Right lobe of liver (tissue), 6 donors: Measurements from ENCODE around the gene HIP1. TPM values are rescaled to one million over a fixed set of nuclear protein-coding genes. Genes with fewer than 3 reads are reported as not detected.
"Not testable (repeated sequence)": the region's sequence is repeated elsewhere in the genome, so short reads cannot be mapped to it uniquely, and the experiment has no call there.

Source experiments
- ATAC-seq, 4 donors: fragments of 200-7000 bp; cut with Tn5 transposase; one replicate each; pipeline ENCODE4 v1.9.1; 2020; ENCODE audit warnings: mild to moderate bottlenecking in 4 of 4, moderate library complexity in 4 of 4
- DNase-seq, 3 donors: peaks; one replicate each; pipeline ENCODE4 v3.0.0-alpha.2; 2020
- H3K27ac ChIP-seq, 3 donors: fragments of 200-600 bp; one replicate each; pipeline ENCODE4 v1.8.0; 2022
- H3K27me3 ChIP-seq, 2 donors: fragments of 200-600 bp; one replicate each; pipeline ENCODE4 v1.8.0; 2022
- H3K36me3 ChIP-seq, 4 donors: fragments of 200-600 bp; sonication (generic) in 1 of 4; one replicate each; pipeline versions ENCODE4 v1.5.1 to v1.8.0; 2017 to 2022; ENCODE audit warnings: control low read depth in 1 of 4
- H3K4me1 ChIP-seq, 4 donors: fragments of 200-600 bp; sonication (generic) in 1 of 4; one replicate each; pipeline versions ENCODE4 v1.5.1 to v1.8.0; 2017 to 2022; ENCODE audit warnings: control low read depth in 1 of 4
- H3K4me3 ChIP-seq, 3 donors: fragments of 200-600 bp; one replicate each; pipeline ENCODE4 v1.8.0; 2022
- H3K9me3 ChIP-seq, 4 donors: fragments of 200-600 bp; sonication (generic) in 1 of 4; one replicate each; pipeline versions ENCODE4 v1.5.1 to v1.8.0; 2017 to 2022; ENCODE audit warnings: control low read depth in 1 of 4
- CTCF ChIP-seq, 4 donors: fragments of 200-600 bp in 3 of 4; fragments of 450-650 bp in 1 of 4; IDR thresholded peaks; one replicate each; pipeline versions ENCODE4 v1.5.1 to v1.8.0; 2016 to 2022; ENCODE audit warnings: antibody characterized with exemption in 4 of 4, mild to moderate bottlenecking in 2 of 4
- POLR2A ChIP-seq: fragments of 450-650 bp; IDR thresholded peaks from one replicate; pipeline ENCODE4 v1.6.1; 2017; ENCODE audit warnings: antibody characterized with exemption, mild to moderate bottlenecking
- WGBS: methylation state at CpG from one replicate; pipeline ENCODE4 v1.1.6; 2018; ENCODE audit warnings: low coverage, low lambda C conversion rate; ENCODE audit not compliant: insufficient coverage; ENCODE audit errors: missing lambda C conversion rate; 5-methylcytosine and 5-hydroxymethylcytosine counted together
- intact Hi-C, 2 donors: fragments of 100-400 bp; cut with DNase I; formaldehyde crosslinking; loops; one replicate each; pipeline versions ENCODE4 v1.11.2 to v1.14.1; 2022
- total RNA-seq, 6 experiments: library from RNA; depleted of rRNA in 2 of 6; stranded (reverse); fragments of >200 nt in 2 of 6; fragmentation: NEBNext Ultra II Directional in 3 of 6; extraction: Animal tissue kit (Norgen Biotek cat#: 25700) in 3 of 6; gene quantifications; one replicate each; pipeline versions ENCODE4 v1.1.0 to v1.2.4, GENCODE V29; 2016 to 2023
- donor health status: DM: no; HTN: yes; CAD: no.
- donor health status: DM: no; HTN: no; CAD: no.
- donor health status: DM: no; HTN: no; CAD: no.
- donor health status: DM: no; HTN: yes; CAD: no.
- donor health status: DM: no; HTN: yes; CAD: no.

Gene HIP1
- total RNA-seq, 6 experiments from 2014 or later, result 17.6 to 23.0 (median 18.8) TPM

GRCh38 chr7:75596727-75597614, 141.8 kb downstream of the HIP1 start:
- DNase-seq, result no peak
- Histone ChIP-seq H3K4me3 (no peak overlapping the region), H3K36me3 (peaks cover 0 to 8% (median 0%) of the 10 kb centered on the region in 4 donors), H3K4me1 (no peaks in the 10 kb centered on the region), H3K27me3 (no peaks in the 10 kb centered on the region), H3K27ac (no peak overlapping the region), H3K9me3 (no peaks in the 10 kb centered on the region)
- WGBS, result 60% methylated on average over 7 of the region's 16 CpGs
- ATAC-seq, result peak in 1 of 4 donors; percentile 21
- no peak for TF ChIP-seq CTCF (IDR thresholded peaks at IDR 0.05)
- no peak for TF ChIP-seq POLR2A
- intact Hi-C loops, result no loop called here

- intact Hi-C loops, result no loop called here
- no peaks in the 10 kb centered on the region for H3K9me3 ChIP-seq
- no peak overlapping the region for H3K27ac ChIP-seq
- peaks cover 0 to 17% (median 2%) of the 10 kb centered on the region in 4 donors for H3K36me3 ChIP-seq
- H3K4me1 ChIP-seq, result no peaks in the 10 kb centered on the region
- H3K4me3 ChIP-seq, result no peak overlapping the region
- DNase-seq, result no peak
- TF ChIP-seq POLR2A, result no peak
- TF ChIP-seq CTCF (IDR thresholded peaks at IDR 0.05), result no peak
- ATAC-seq, result no peak
- 90% methylated on average over 4 of the region's 4 CpGs for WGBS
- H3K27me3 ChIP-seq, result no peaks in the 10 kb centered on the region
Measured at GRCh38 chr7:75595766-75596165, 143.0 kb downstream of the HIP1 start.

- H3K27ac ChIP-seq, H3K4me1 ChIP-seq, H3K9me3 ChIP-seq, H3K27me3 ChIP-seq, DNase-seq, ATAC-seq, H3K4me3 ChIP-seq, intact Hi-C loops: not testable (repeated sequence)
- 97% methylated on average over 6 of the region's 12 CpGs for WGBS
- peaks cover 0 to 17% (median 2%) of the 10 kb centered on the region in 4 donors for H3K36me3 ChIP-seq
Measured at GRCh38 chr7:75593500-75594184, 145.1 kb downstream of the HIP1 start.

GRCh38 chr7:75591467-75592255, 147.1 kb downstream of the HIP1 start:
- intact Hi-C loops, result no loop called here

More at GRCh38 chr7:75591467-75592255, 147.1 kb downstream of the HIP1 start:
- WGBS, result 89% methylated on average over 5 of the region's 5 CpGs
- Histone ChIP-seq H3K4me3 (no peak overlapping the region), H3K36me3 (peaks cover 0 to 17% (median 3%) of the 10 kb centered on the region in 4 donors), H3K4me1 (no peaks in the 10 kb centered on the region), H3K27ac (no peak overlapping the region), H3K9me3 (no peaks in the 10 kb centered on the region), H3K27me3 (no peaks in the 10 kb centered on the region)
- ATAC-seq (no peak), DNase-seq (no peak)
- TF ChIP-seq CTCF (IDR thresholded peaks at IDR 0.05) (no peak), POLR2A (no peak)
